ENCODE measurements around the gene FGF18.

DNA sequence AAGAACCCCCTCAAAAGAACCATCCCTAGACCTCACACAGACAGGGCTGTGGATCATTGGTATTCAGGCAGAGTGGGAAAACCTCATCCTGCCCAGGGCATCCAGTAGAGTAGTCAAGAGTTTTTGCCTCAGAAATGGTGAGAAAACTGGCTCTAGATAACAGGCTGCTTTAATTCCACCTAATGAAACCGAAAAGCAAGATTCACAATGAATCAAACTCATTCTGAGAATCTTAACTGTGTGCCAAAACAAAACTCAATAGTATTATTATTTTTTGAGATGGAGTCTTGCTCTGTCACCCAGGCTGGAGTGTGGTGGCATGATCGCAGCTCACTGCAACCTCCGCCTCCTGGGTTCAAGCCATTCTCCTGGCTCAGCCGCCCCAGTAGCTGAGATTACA, 49.5 kb upstream of the FGF18 start:
- TF ChIP-seq, protein P1, sequence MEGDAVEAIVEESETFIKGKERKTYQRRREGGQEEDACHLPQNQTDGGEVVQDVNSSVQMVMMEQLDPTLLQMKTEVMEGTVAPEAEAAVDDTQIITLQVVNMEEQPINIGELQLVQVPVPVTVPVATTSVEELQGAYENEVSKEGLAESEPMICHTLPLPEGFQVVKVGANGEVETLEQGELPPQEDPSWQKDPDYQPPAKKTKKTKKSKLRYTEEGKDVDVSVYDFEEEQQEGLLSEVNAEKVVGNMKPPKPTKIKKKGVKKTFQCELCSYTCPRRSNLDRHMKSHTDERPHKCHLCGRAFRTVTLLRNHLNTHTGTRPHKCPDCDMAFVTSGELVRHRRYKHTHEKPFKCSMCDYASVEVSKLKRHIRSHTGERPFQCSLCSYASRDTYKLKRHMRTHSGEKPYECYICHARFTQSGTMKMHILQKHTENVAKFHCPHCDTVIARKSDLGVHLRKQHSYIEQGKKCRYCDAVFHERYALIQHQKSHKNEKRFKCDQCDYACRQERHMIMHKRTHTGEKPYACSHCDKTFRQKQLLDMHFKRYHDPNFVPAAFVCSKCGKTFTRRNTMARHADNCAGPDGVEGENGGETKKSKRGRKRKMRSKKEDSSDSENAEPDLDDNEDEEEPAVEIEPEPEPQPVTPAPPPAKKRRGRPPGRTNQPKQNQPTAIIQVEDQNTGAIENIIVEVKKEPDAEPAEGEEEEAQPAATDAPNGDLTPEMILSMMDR (IDR thresholded peaks at IDR 0.05): no peak
- TF ChIP-seq POLR2A (IDR thresholded peaks at IDR 0.05) (no peak), EP300 (IDR thresholded peaks at IDR 0.05) (no peak), POLR2AphosphoS5 (IDR thresholded peaks at IDR 0.05) (no peak)

Data from sigmoid colon (tissue), 4 donors.